HCT116 (cell line): ENCODE measurements around the gene CFAP57. TPM values are rescaled to one million over a fixed set of nuclear protein-coding genes. Genes with fewer than 3 reads are reported as not detected.

Experiments
- ATAC-seq: fragments of 200-7000 bp; cut with Tn5 transposase; 2 replicates; pipeline ENCODE4 v1.9.1; 2020; ENCODE audit warnings: mild to moderate bottlenecking, moderate library complexity
- BruUV-seq: library from RNA; stranded (reverse); fragments of 400-500 nt; replicated peaks from 2 replicates; lab custom pipeline; 2021; lab: Mats Ljungman, UMichigan
- CTCF ChIA-PET: fragments of 300-600 bp; sonication (Branson Sonifier 250); formaldehyde crosslinking; loops from one replicate; lab custom pipeline; 2021; ENCODE audit warnings: antibody characterized with exemption; lab: Charles Lee
- POLR2A ChIA-PET: fragments of 300-600, 350-600 bp; sonication (Branson Sonifier 250); formaldehyde crosslinking; loops from one replicate; lab custom pipeline; 2021; ENCODE audit warnings: antibody characterized with exemption; lab: Charles Lee
- RAD21 ChIA-PET, 2 experiments: fragments of 300-600 bp; sonication (Branson Sonifier 250); formaldehyde crosslinking; loops; one replicate each; lab custom pipeline; 2023; ENCODE audit warnings: low total read pairs in 2 of 2; ENCODE audit not compliant: uncharacterized antibody in 2 of 2, unreplicated experiment in 2 of 2, low non-redundant PET in 1 of 2; lab: Charles Lee
- DNase-seq: peaks from one replicate; pipeline ENCODE4 v3.0.0-alpha.2; 2010; ENCODE audit warnings: low read depth, low spot score
- H2AFZ ChIP-seq: fragments of 200-600 bp; shearing (Covaris generic), sonication (generic); 2 replicates; pipeline ENCODE4 v1.6.1; 2017; ENCODE audit warnings: low read depth, mixed run types, mixed read lengths, antibody characterized with exemption, low read length; ENCODE audit not compliant: poor library complexity, severe bottlenecking
- H3K27ac ChIP-seq: 2 replicates; pipeline ENCODE4 v1.5.1; 2012; ENCODE audit warnings: low read depth, low read length
- H3K27me3 ChIP-seq: fragments of 200-600 bp; sonication (generic); 2 replicates; pipeline ENCODE4 v1.6.1; 2016; ENCODE audit warnings: mixed run types, low read length, mixed read lengths; ENCODE audit not compliant: insufficient read depth
- H3K36me3 ChIP-seq, 2 experiments: fragments of 200-500 bp in 1 of 2; fragments of 200-600 bp in 1 of 2; sonication (Bioruptor generic) in 1 of 2; sonication (generic) in 1 of 2; 2 replicates each; pipeline versions ENCODE4 v1.5.1 to v1.6.1; 2014 to 2016; ENCODE audit warnings: low read length in 2 of 2, inconsistent platforms in 1 of 2, mixed read lengths in 1 of 2, mixed run types in 1 of 2; ENCODE audit not compliant: insufficient read depth in 2 of 2, control insufficient read depth in 1 of 2
- H3K4me1 ChIP-seq, 2 experiments: fragments of 200-600 bp in 1 of 2; sonication (generic) in 1 of 2; 2 replicates each; pipeline versions ENCODE4 v1.5.1 to v1.6.1; 2012 to 2017; ENCODE audit warnings: low read length in 2 of 2, inconsistent platforms in 1 of 2, mild to moderate bottlenecking in 1 of 2, mixed read lengths in 1 of 2, mixed run types in 1 of 2, moderate library complexity in 1 of 2; ENCODE audit not compliant: insufficient read depth in 2 of 2, control insufficient read depth in 1 of 2
- H3K4me2 ChIP-seq: fragments of 200-600 bp; sonication (generic); 2 replicates; pipeline ENCODE4 v1.6.1; 2017; ENCODE audit warnings: mixed run types, low read length, mixed read lengths
- H3K4me3 ChIP-seq, 2 experiments: fragments of 200-600 bp in 1 of 2; sonication (generic) in 1 of 2; replicated peaks in 1 of 2; 2 replicates each; pipeline ENCODE4 v1.5.1; 2011 to 2016; ENCODE audit warnings: low read length in 2 of 2, control low read depth in 1 of 2, low read depth in 1 of 2, mild to moderate bottlenecking in 1 of 2, mixed read lengths in 1 of 2, mixed run types in 1 of 2
- H3K79me2 ChIP-seq: fragments of 200-600 bp; sonication (generic); 2 replicates; pipeline ENCODE4 v1.6.1; 2017; ENCODE audit warnings: mild to moderate bottlenecking, mixed run types, low read length, moderate library complexity, mixed read lengths; ENCODE audit not compliant: insufficient read depth
- H3K9ac ChIP-seq: fragments of 200-600 bp; sonication (generic); 2 replicates; pipeline ENCODE4 v1.6.1; 2016; ENCODE audit warnings: low read length, mixed read lengths
- H3K9me2 ChIP-seq: fragments of 200-600 bp; sonication (generic), shearing (Covaris generic); 2 replicates; pipeline ENCODE4 v1.6.1; 2017; ENCODE audit warnings: mixed run types, mild to moderate bottlenecking, moderate library complexity; ENCODE audit not compliant: insufficient read depth
- H3K9me3 ChIP-seq, 2 experiments: fragments of 200-500 bp in 1 of 2; fragments of 200-600 bp in 1 of 2; sonication (Bioruptor generic) in 1 of 2; sonication (generic) in 1 of 2; 2 replicates each; pipeline ENCODE4 v1.6.1; 2014 to 2017; ENCODE audit warnings: low read length in 2 of 2, mixed read lengths in 2 of 2, inconsistent platforms in 1 of 2, low read depth in 1 of 2, mild to moderate bottlenecking in 1 of 2, mixed run types in 1 of 2, moderate library complexity in 1 of 2; ENCODE audit not compliant: control insufficient read depth in 1 of 2, insufficient read depth in 1 of 2
- H4K20me1 ChIP-seq: fragments of 200-600 bp; sonication (generic), shearing (Covaris generic); 2 replicates; pipeline ENCODE4 v1.6.1; 2017; ENCODE audit warnings: mixed run types, mild to moderate bottlenecking, moderate library complexity; ENCODE audit not compliant: insufficient read depth
- ATF3 ChIP-seq: IDR thresholded peaks from 2 replicates; pipeline ENCODE4 v1.6.1; 2012
- CBX3 ChIP-seq: IDR thresholded peaks from 2 replicates; pipeline ENCODE4 v1.6.1; 2012; ENCODE audit warnings: low read depth
- EGR1 ChIP-seq: IDR thresholded peaks from 2 replicates; pipeline ENCODE4 v1.6.1; 2012; ENCODE audit warnings: low read depth
- EZH2phosphoT487 ChIP-seq: fragments of 200-600 bp; IDR thresholded peaks from 2 replicates; pipeline ENCODE4 v1.6.1; 2018; ENCODE audit warnings: antibody characterized with exemption, borderline replicate concordance
- MAX ChIP-seq: IDR thresholded peaks from 2 replicates; pipeline ENCODE4 v1.6.1; 2012
- POLR2AphosphoS5 ChIP-seq: IDR thresholded peaks from 2 replicates; pipeline ENCODE4 v1.6.1; 2011; ENCODE audit warnings: mild to moderate bottlenecking, low read depth, low read length, moderate library complexity
- RAD21 ChIP-seq: IDR thresholded peaks from 2 replicates; pipeline ENCODE4 v1.6.1; 2012; ENCODE audit warnings: low read depth, mild to moderate bottlenecking
- SIN3A ChIP-seq: IDR thresholded peaks from 2 replicates; pipeline ENCODE4 v1.6.1; 2012; ENCODE audit warnings: low read depth
- SP1 ChIP-seq: IDR thresholded peaks from 2 replicates; pipeline ENCODE4 v1.6.1; 2012; ENCODE audit warnings: low read depth
- SRF ChIP-seq: IDR thresholded peaks from 2 replicates; pipeline ENCODE4 v1.6.1; 2012; ENCODE audit warnings: low read depth
- ZBTB33 ChIP-seq: IDR thresholded peaks from 2 replicates; pipeline ENCODE4 v1.6.1; 2011; ENCODE audit warnings: mild to moderate bottlenecking, low read length, moderate library complexity; ENCODE audit not compliant: insufficient replicate concordance; ENCODE audit errors: extremely low read depth
- ZFX ChIP-seq: fragments of 450-650 bp; IDR thresholded peaks from 2 replicates; pipeline ENCODE4 v1.6.1; 2017
- ZNF274 ChIP-seq: fragments of 200-500 bp; sonication (Bioruptor generic); IDR thresholded peaks from 2 replicates; pipeline ENCODE4 v1.6.1; 2014; ENCODE audit warnings: mild to moderate bottlenecking, low read depth, low read length, inconsistent platforms
- intact Hi-C: fragments of 100-400 bp; cut with micrococcal nuclease; formaldehyde crosslinking; loops from 2 replicates; pipeline ENCODE4 v1.10.0; 2022
- total RNA-seq: library from RNA; stranded (reverse); gene quantifications from one replicate; pipeline ENCODE4 v1.2.1, GENCODE V29; 2021; ENCODE audit not compliant: unreplicated experiment

CFAP57 gene
- total RNA-seq, 1 experiment from 2014 or later, result 0.49 TPM

- DNase-seq (no peak), ATAC-seq (no peak)
- no peak overlapping the region for H3K9ac ChIP-seq
- no peaks in the 10 kb centered on the region for H3K9me3 ChIP-seq
- ChIA-PET CTCF (no interaction called here), RAD21 (no interaction called here), POLR2A (no interaction called here)
- H3K79me2 ChIP-seq, result no peaks in the 10 kb centered on the region
- intact Hi-C loops, result no loop called here
- H3K9me2 ChIP-seq, result no peaks in the 10 kb centered on the region
- no peak overlapping the region for H3K27ac ChIP-seq
- H2AFZ ChIP-seq, result no peak overlapping the region
- H3K4me1 ChIP-seq, result peaks cover 2 to 25% of the 10 kb centered on the region in 2 experiments; a peak in 3 of 4 replicates
- no peak overlapping the region for H3K4me3 ChIP-seq
- no peaks in the 10 kb centered on the region for H3K36me3 ChIP-seq
- H3K4me2 ChIP-seq, result no peak overlapping the region
- no peaks in the 10 kb centered on the region for H3K27me3 ChIP-seq
- TF ChIP-seq MAX, result no peak
- no peak for TF ChIP-seq ZNF274
- no peak for TF ChIP-seq ZFX
- TF ChIP-seq EZH2phosphoT487, result no peak
- no peak for TF ChIP-seq EGR1
- TF ChIP-seq SRF, result no peak
- TF ChIP-seq CBX3, result no peak
- TF ChIP-seq RAD21, result no peak
- no peak for TF ChIP-seq SIN3A
- TF ChIP-seq ATF3, result no peak
- TF ChIP-seq SP1, result no peak
- no peak for TF ChIP-seq ZBTB33
- TF ChIP-seq POLR2AphosphoS5, result no peak
- no TSS peak for BruUV-seq
- no peaks in the 10 kb centered on the region for H4K20me1 ChIP-seq
Observed at GRCh38 chr1:43140583-43140982, 31.5 kb upstream of the CFAP57 start.
